B cell (primary cell): ENCODE measurements around the gene G2E3. TPM values are rescaled to one million over a fixed set of nuclear protein-coding genes. Genes with fewer than 3 reads are reported as not detected.
"Not testable (repeated sequence)": the region's sequence is repeated elsewhere in the genome, so short reads cannot be mapped to it uniquely, and the experiment has no call there.

Experiments
- ATAC-seq: fragments of 200-7000 bp; cut with Tn5 transposase; one replicate; pipeline ENCODE4 v1.10.0; 2021; ENCODE audit warnings: low read depth, mild to moderate bottlenecking, moderate number of reproducible peaks, moderate library complexity
- CTCF ChIA-PET: fragments of 350-600 bp; sonication (Branson Sonifier 250); formaldehyde crosslinking; loops from one replicate; lab custom pipeline; 2021; ENCODE audit warnings: antibody characterized with exemption, inconsistent platforms; lab: Charles Lee
- POLR2A ChIA-PET: fragments of 350-600 bp; sonication (Branson Sonifier 250); formaldehyde crosslinking; loops from one replicate; lab custom pipeline; 2021; ENCODE audit warnings: antibody characterized with exemption; lab: Charles Lee
- DNase-seq: peaks from one replicate; pipeline ENCODE4 v3.0.0; 2013
- H2AFZ ChIP-seq: 2 replicates; pipeline ENCODE4 v1.6.1; 2012; ENCODE audit warnings: mild to moderate bottlenecking, low read depth, low read length; ENCODE audit not compliant: insufficient read depth, poor library complexity, severe bottlenecking
- H3K27ac ChIP-seq, 2 donors: 1 replicate in 1 of 2; 2 replicates in 1 of 2; pipeline ENCODE4 v1.5.1; 2012 to 2013; ENCODE audit warnings: low read length in 2 of 2, mild to moderate bottlenecking in 2 of 2, moderate library complexity in 1 of 2
- H3K27me3 ChIP-seq, 4 experiments: fragments of 200-600 bp in 1 of 4; sonication (generic) in 1 of 4; replicated peaks in 1 of 4; 1 replicate in 2 of 4; 2 replicates in 2 of 4; pipeline versions ENCODE4 v1.6.1 to v1.7.0; 2013 to 2016; ENCODE audit warnings: low read length in 3 of 4, mild to moderate bottlenecking in 2 of 4, mixed read lengths in 1 of 4, moderate library complexity in 1 of 4; ENCODE audit not compliant: insufficient read depth in 4 of 4, control insufficient read depth in 3 of 4; ENCODE audit errors: control extremely low read depth in 1 of 4
- H3K36me3 ChIP-seq, 2 experiments: replicated peaks in 1 of 2; 1 replicate in 1 of 2; 2 replicates in 1 of 2; pipeline versions ENCODE4 v1.6.1 to v1.7.1; 2013; ENCODE audit warnings: low read length in 1 of 2; ENCODE audit not compliant: insufficient read depth in 2 of 2, control insufficient read depth in 1 of 2; ENCODE audit errors: control extremely low read depth in 1 of 2, extremely low read depth in 1 of 2
- H3K4me1 ChIP-seq, 2 donors: fragments of 200-600 bp in 1 of 2; sonication (generic) in 1 of 2; 1 replicate in 1 of 2; 2 replicates in 1 of 2; pipeline versions ENCODE4 v1.5.1 to v1.6.1; 2013 to 2017; ENCODE audit warnings: low read length in 2 of 2; ENCODE audit not compliant: control insufficient read depth in 2 of 2, insufficient read depth in 2 of 2
- H3K4me2 ChIP-seq: replicated peaks from 2 replicates; pipeline ENCODE3; 2012; ENCODE audit warnings: mild to moderate bottlenecking, low read depth, low read length; ENCODE audit not compliant: poor library complexity, severe bottlenecking
- H3K4me3 ChIP-seq, 5 experiments: fragments of 200-600 bp in 1 of 5; sonication (generic) in 1 of 5; 1 replicate in 3 of 5; 2 replicates in 2 of 5; pipeline versions ENCODE4 v1.5.1 to v1.7.0; 2011 to 2016; ENCODE audit warnings: low read length in 4 of 5, mild to moderate bottlenecking in 4 of 5, low read depth in 2 of 5, control low read depth in 1 of 5, moderate library complexity in 1 of 5; ENCODE audit not compliant: insufficient read depth in 1 of 5; ENCODE audit errors: control extremely low read depth in 1 of 5, extremely low read depth in 1 of 5
- H3K79me2 ChIP-seq: fragments of 200-600 bp; sonication (generic); one replicate; pipeline ENCODE4 v1.6.0; 2016; ENCODE audit warnings: low read length; ENCODE audit not compliant: control insufficient read depth, insufficient read depth
- H3K9ac ChIP-seq: fragments of 200-600 bp; sonication (generic); 2 replicates; pipeline ENCODE4 v1.6.1; 2017; ENCODE audit warnings: mild to moderate bottlenecking, low read length, moderate library complexity
- H3K9me3 ChIP-seq, 3 donors: one replicate each; pipeline versions ENCODE4 v1.6.1 to v1.7.1; 2013; ENCODE audit warnings: low read length in 2 of 3; ENCODE audit not compliant: control insufficient read depth in 2 of 3, insufficient read depth in 1 of 3; ENCODE audit errors: control extremely low read depth in 1 of 3
- H4K20me1 ChIP-seq: 2 replicates; pipeline ENCODE4 v1.6.0; 2012; ENCODE audit warnings: mild to moderate bottlenecking, low read length; ENCODE audit not compliant: insufficient read depth, control insufficient read depth, poor library complexity, severe bottlenecking
- H3K27ac Mint-ChIP-seq: one replicate; pipeline ENCODE4 v1.8.0; 2021; ENCODE audit warnings: mixed read lengths
- H3K27me3 Mint-ChIP-seq: one replicate; pipeline ENCODE4 v1.8.0; 2021; ENCODE audit warnings: mixed read lengths
- H3K4me1 Mint-ChIP-seq: one replicate; pipeline ENCODE4 v1.8.0; 2021; ENCODE audit warnings: mixed read lengths
- H3K4me3 Mint-ChIP-seq: one replicate; pipeline ENCODE4 v1.8.0; 2021; ENCODE audit warnings: mixed read lengths
- H3K9me3 Mint-ChIP-seq: one replicate; pipeline ENCODE4 v1.8.0; 2022; ENCODE audit warnings: mixed read lengths; ENCODE audit not compliant: insufficient read depth
- EZH2 ChIP-seq: IDR thresholded peaks from 2 replicates; pipeline ENCODE4 v1.6.1; 2012; ENCODE audit warnings: borderline replicate concordance, low read depth, mild to moderate bottlenecking, moderate library complexity, low read length; ENCODE audit not compliant: insufficient read depth, poor library complexity, severe bottlenecking
- WGBS: methylation state at CpG from one replicate; pipeline ENCODE4 v1.1.5; 2013; ENCODE audit warnings: missing lambda C conversion rate; ENCODE audit not compliant: insufficient coverage; 5-methylcytosine and 5-hydroxymethylcytosine counted together
- intact Hi-C: fragments of 100-400 bp; cut with micrococcal nuclease; formaldehyde crosslinking; loops from one replicate; pipeline ENCODE4 v1.10.0; 2022
- polyA plus RNA-seq: library from polyadenylated mRNA; depleted of rRNA; stranded (reverse); fragments of >200 nt; gene quantifications from 2 replicates; pipeline ENCODE4 v1.2.3, GENCODE V29; 2012
- total RNA-seq, 2 donors: library from RNA; stranded (reverse); fragments of 120-200 nt in 1 of 2; gene quantifications; 1 replicate in 1 of 2; 2 replicates in 1 of 2; pipeline versions ENCODE4 v1.2.3 to v1.2.4, GENCODE V29; 2013 to 2022
- TF ChIP-seq, protein P1 (sequence below): fragments of 200-600 bp; IDR thresholded peaks from one replicate; pipeline ENCODE4 v1.8.0; 2022; ENCODE audit warnings: antibody characterized with exemption, mild to moderate bottlenecking

Gene G2E3
- total and polyA plus RNA-seq, 2 donors (not counting 1 experiment from before 2014, with no cell fraction given): 6.2 to 29.2 TPM

DNA sequence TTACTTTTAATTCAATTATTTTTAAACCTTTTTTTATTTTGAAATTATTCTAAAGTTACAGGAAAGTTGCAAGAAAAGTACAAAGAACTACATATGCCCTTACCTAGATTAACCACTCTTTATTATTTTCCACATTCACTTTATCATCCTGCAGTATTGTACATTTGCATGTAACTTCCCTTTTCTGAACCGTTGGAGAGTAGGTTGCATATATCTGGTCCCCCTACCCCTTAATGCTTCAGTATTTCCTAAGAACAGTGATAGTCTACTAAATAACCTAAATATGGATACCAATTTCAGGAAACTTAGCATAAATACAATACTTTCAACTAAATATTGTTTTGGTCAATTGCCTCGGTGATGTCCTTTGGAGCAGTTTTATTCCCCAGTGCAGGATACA is 15.0 kb downstream of the G2E3 start:
- Mint-ChIP-seq H3K9me3 (peaks cover 1% of the 10 kb centered on the region), H3K4me3 (no peak overlapping the region), H3K27ac (no peak overlapping the region), H3K4me1 (peaks cover 79% of the 10 kb centered on the region), H3K27me3 (no peaks in the 10 kb centered on the region)
- intact Hi-C loops: no loop called here
- Histone ChIP-seq H3K79me2 (peaks cover 99% of the 10 kb centered on the region), H3K9ac (no peak overlapping the region), H3K27ac (no peak overlapping the region), H4K20me1 (peaks cover 76% of the 10 kb centered on the region), H3K9me3 (no peaks in the 10 kb centered on the region), H3K4me2 (no peak overlapping the region), H2AFZ (no peak overlapping the region), H3K27me3 (no peaks in the 10 kb centered on the region), H3K4me3 (no peak overlapping the region), H3K36me3 (peaks cover 0 to 1% of the 10 kb centered on the region in 2 experiments), H3K4me1 (peaks cover 5 to 32% of the 10 kb centered on the region in 2 donors)
- CTCF ChIA-PET: no interaction called here
- POLR2A ChIA-PET: no interaction called here
- no CpG with 5 or more reads among the region's 2 CpGs for WGBS
- DNase-seq: no peak
- no peak for ATAC-seq
- no peak for TF ChIP-seq EZH2
- TF ChIP-seq, protein P1, sequence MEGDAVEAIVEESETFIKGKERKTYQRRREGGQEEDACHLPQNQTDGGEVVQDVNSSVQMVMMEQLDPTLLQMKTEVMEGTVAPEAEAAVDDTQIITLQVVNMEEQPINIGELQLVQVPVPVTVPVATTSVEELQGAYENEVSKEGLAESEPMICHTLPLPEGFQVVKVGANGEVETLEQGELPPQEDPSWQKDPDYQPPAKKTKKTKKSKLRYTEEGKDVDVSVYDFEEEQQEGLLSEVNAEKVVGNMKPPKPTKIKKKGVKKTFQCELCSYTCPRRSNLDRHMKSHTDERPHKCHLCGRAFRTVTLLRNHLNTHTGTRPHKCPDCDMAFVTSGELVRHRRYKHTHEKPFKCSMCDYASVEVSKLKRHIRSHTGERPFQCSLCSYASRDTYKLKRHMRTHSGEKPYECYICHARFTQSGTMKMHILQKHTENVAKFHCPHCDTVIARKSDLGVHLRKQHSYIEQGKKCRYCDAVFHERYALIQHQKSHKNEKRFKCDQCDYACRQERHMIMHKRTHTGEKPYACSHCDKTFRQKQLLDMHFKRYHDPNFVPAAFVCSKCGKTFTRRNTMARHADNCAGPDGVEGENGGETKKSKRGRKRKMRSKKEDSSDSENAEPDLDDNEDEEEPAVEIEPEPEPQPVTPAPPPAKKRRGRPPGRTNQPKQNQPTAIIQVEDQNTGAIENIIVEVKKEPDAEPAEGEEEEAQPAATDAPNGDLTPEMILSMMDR: no peak

DNA sequence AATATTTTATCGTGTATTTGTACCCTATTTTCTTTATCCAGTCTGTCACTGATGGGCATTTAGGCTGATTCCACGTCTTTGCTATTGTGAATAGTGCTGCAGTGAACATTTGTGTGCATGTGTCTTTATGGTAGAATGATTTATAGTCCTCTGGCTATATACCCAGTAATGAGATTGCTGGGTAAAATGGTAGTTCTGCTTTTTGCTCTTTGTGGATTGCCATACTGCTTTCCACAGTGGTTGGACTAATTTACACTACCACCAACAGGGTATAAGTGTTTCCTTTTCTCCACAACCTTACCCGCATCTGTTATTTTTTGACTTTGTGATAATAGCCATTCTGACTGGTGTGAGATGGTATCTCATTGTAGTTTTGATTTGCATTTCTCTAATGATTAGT is 15.8 kb downstream of the G2E3 start:
- H3K4me3 Mint-ChIP-seq, CTCF ChIA-PET, ATAC-seq, H3K9me3 Mint-ChIP-seq, DNase-seq, H3K27ac Mint-ChIP-seq, H3K4me2 ChIP-seq, H3K27ac ChIP-seq, intact Hi-C loops, H3K9me3 ChIP-seq, H3K9ac ChIP-seq, H3K27me3 ChIP-seq, H2AFZ ChIP-seq, H3K36me3 ChIP-seq, POLR2A ChIA-PET, H3K27me3 Mint-ChIP-seq, H3K4me3 ChIP-seq: not testable (repeated sequence)
- peaks cover 78% of the 10 kb centered on the region for H4K20me1 ChIP-seq
- H3K79me2 ChIP-seq: peaks cover 98% of the 10 kb centered on the region
- 67% methylated on average over 1 of the region's 3 CpGs for WGBS
- peaks cover 5 to 32% of the 10 kb centered on the region in 2 donors for H3K4me1 ChIP-seq
- peaks cover 73% of the 10 kb centered on the region for H3K4me1 Mint-ChIP-seq

DNA sequence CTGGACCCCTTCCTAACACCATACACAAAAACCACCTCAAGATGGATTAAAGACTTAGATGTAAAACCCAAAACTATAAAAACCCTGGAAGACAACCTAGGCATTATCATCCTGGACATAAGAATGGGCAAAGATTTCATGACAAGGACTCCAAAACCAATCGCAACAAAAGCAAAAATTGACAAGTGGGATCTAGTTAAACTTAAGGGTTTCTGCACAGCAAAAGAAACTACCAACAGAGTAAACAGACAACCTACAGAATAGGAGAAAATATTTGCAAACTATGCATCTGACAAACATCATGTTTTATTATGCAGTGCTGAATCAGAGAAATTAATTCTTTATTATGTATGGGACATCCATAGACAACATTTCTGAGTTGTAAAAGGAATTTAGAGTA is 17.4 kb downstream of the G2E3 start:
- Histone ChIP-seq H3K79me2 (peaks cover 88% of the 10 kb centered on the region), H4K20me1 (peaks cover 69% of the 10 kb centered on the region), H3K4me1 (peaks cover 5 to 18% of the 10 kb centered on the region in 2 donors)
- H3K4me1 Mint-ChIP-seq: peaks cover 60% of the 10 kb centered on the region
- H3K9ac ChIP-seq, H3K27ac ChIP-seq, H3K4me3 ChIP-seq, H3K4me2 ChIP-seq, ATAC-seq, CTCF ChIA-PET, H3K27ac Mint-ChIP-seq, H3K9me3 ChIP-seq, DNase-seq, H3K9me3 Mint-ChIP-seq, H3K27me3 ChIP-seq, H3K4me3 Mint-ChIP-seq, POLR2A ChIA-PET, H3K27me3 Mint-ChIP-seq, H3K36me3 ChIP-seq, H2AFZ ChIP-seq, intact Hi-C loops: not testable (repeated sequence)
- WGBS: no CpG with 5 or more reads among the region's 1 CpG
